ENCODE measurements around the gene ANKRD55. TPM values are rescaled to one million over a fixed set of nuclear protein-coding genes. Genes with fewer than 3 reads are reported as not detected.

ANKRD55 gene
- total RNA-seq, 5 donors from 2014 or later (not counting 1 experiment from before 2014, with no cell fraction given) = 2.8 to 19.9 (median 3.4) TPM

GRCh38 chr5:56172241-56172640 lies 60.9 kb downstream of the ANKRD55 start:
- no peaks in the 10 kb centered on the region for H3K36me3 ChIP-seq (ENCODE audit: control insufficient read depth in 2 of 2, extremely low read depth in 1 of 2, insufficient read depth in 1 of 2, low read length in 1 of 2)
- ChIA-PET CTCF (no interaction called here), POLR2A (no interaction called here)
- Mint-ChIP-seq H3K9me3 (no peaks in the 10 kb centered on the region), H3K4me3 (no peak overlapping the region), H3K36me3 (no peaks in the 10 kb centered on the region), H3K27ac (peak overlapping the region in 1 of 2 donors; percentile 68), H3K27me3 (no peaks in the 10 kb centered on the region), H3K4me1 (peaks cover 23 to 42% (median 27%) of the 10 kb centered on the region in 3 donors)
- ATAC-seq (replicated peaks in 1 of 4) (no peak), DNase-seq (no peak)
- H3K4me1 ChIP-seq (ENCODE audit: control insufficient read depth in 1 of 2, extremely low read depth in 1 of 2, insufficient read depth in 2 of 2, low read length in 2 of 2) = peaks cover 0 to 12% of the 10 kb centered on the region in 2 experiments
- no peaks in the 10 kb centered on the region for H3K27me3 ChIP-seq (replicated peaks in 1 of 2; ENCODE audit: control insufficient read depth in 2 of 2, extremely low read depth in 1 of 2, insufficient read depth in 2 of 2, low read length in 1 of 2)
- no peaks in the 10 kb centered on the region for H3K9me3 ChIP-seq
- no peak overlapping the region for H3K27ac ChIP-seq (ENCODE audit: low read length)
- no peak overlapping the region for H3K4me3 ChIP-seq (ENCODE audit: control insufficient read depth in 1 of 2, extremely low read depth in 1 of 2, low read length in 1 of 2)
- WGBS (ENCODE audit: insufficient coverage) = no CpG with 5 or more reads among the region's 1 CpG

GRCh38 chr5:56170557-56170956 lies 62.6 kb downstream of the ANKRD55 start:
- no peaks in the 10 kb centered on the region for H3K36me3 ChIP-seq (ENCODE audit: control insufficient read depth in 2 of 2, extremely low read depth in 1 of 2, insufficient read depth in 1 of 2, low read length in 1 of 2)
- no peak overlapping the region for H3K4me3 ChIP-seq (ENCODE audit: control insufficient read depth in 1 of 2, extremely low read depth in 1 of 2, low read length in 1 of 2)
- H3K27me3 ChIP-seq (replicated peaks in 1 of 2; ENCODE audit: control insufficient read depth in 2 of 2, extremely low read depth in 1 of 2, insufficient read depth in 2 of 2, low read length in 1 of 2) = no peaks in the 10 kb centered on the region
- Mint-ChIP-seq H3K27me3 (no peaks in the 10 kb centered on the region), H3K4me3 (no peak overlapping the region), H3K27ac (no peak overlapping the region), H3K36me3 (no peaks in the 10 kb centered on the region), H3K9me3 (no peaks in the 10 kb centered on the region), H3K4me1 (peaks cover 25 to 42% (median 26%) of the 10 kb centered on the region in 3 donors)
- no peaks in the 10 kb centered on the region for H3K9me3 ChIP-seq
- peaks cover 0 to 12% of the 10 kb centered on the region in 2 experiments for H3K4me1 ChIP-seq (ENCODE audit: control insufficient read depth in 1 of 2, extremely low read depth in 1 of 2, insufficient read depth in 2 of 2, low read length in 2 of 2)
- H3K27ac ChIP-seq (ENCODE audit: low read length) = no peak overlapping the region
- ChIA-PET POLR2A (interaction anchor here in 1 of 2 donors (0.7 kb wide), 1 partner anchor 103 kb away, joined by 5 read pairs; no protein-coding TSS in a partner anchor), CTCF (no interaction called here)
- no peak for DNase-seq
- ATAC-seq (replicated peaks in 1 of 4) = no peak
- 100% methylated on average over 1 of the region's 4 CpGs for WGBS (ENCODE audit: insufficient coverage)

- ChIA-PET CTCF (no interaction called here), POLR2A (interaction anchor here in 1 of 2 donors (0.7 kb wide), 1 partner anchor 103 kb away, joined by 5 read pairs; no protein-coding TSS in a partner anchor)
- Histone ChIP-seq H3K36me3 (ENCODE audit: control insufficient read depth in 2 of 2, extremely low read depth in 1 of 2, insufficient read depth in 1 of 2, low read length in 1 of 2) (no peaks in the 10 kb centered on the region), H3K27me3 (replicated peaks in 1 of 2; ENCODE audit: control insufficient read depth in 2 of 2, extremely low read depth in 1 of 2, insufficient read depth in 2 of 2, low read length in 1 of 2) (no peaks in the 10 kb centered on the region), H3K27ac (ENCODE audit: low read length) (no peak overlapping the region), H3K4me3 (ENCODE audit: control insufficient read depth in 1 of 2, extremely low read depth in 1 of 2, low read length in 1 of 2) (no peak overlapping the region), H3K4me1 (ENCODE audit: control insufficient read depth in 1 of 2, extremely low read depth in 1 of 2, insufficient read depth in 2 of 2, low read length in 2 of 2) (peaks cover 0 to 12% of the 10 kb centered on the region in 2 experiments), H3K9me3 (no peaks in the 10 kb centered on the region)
- no peaks in the 10 kb centered on the region for H3K27me3 Mint-ChIP-seq
- H3K4me3 Mint-ChIP-seq = no peak overlapping the region
- H3K4me1 Mint-ChIP-seq = peaks cover 25 to 42% (median 26%) of the 10 kb centered on the region in 3 donors
- no peak overlapping the region for H3K27ac Mint-ChIP-seq
- H3K36me3 Mint-ChIP-seq = no peaks in the 10 kb centered on the region
- no peak for DNase-seq
- ATAC-seq (replicated peaks in 1 of 4) = no peak
- H3K9me3 Mint-ChIP-seq = no peaks in the 10 kb centered on the region
Observed at GRCh38 chr5:56169949-56170348, 63.2 kb downstream of the ANKRD55 start.

- ChIA-PET POLR2A (interaction anchor here (0.6 kb wide), 2 partner anchors 37 to 65 kb away, joined by 4 read pairs; no protein-coding TSS in a partner anchor), CTCF (no interaction called here)
- H3K9me3 Mint-ChIP-seq = no peaks in the 10 kb centered on the region
- WGBS (ENCODE audit: insufficient coverage) = no CpG with 5 or more reads among the region's 2 CpGs
- H3K36me3 Mint-ChIP-seq = no peaks in the 10 kb centered on the region
- peaks cover 25 to 43% (median 31%) of the 10 kb centered on the region in 3 donors for H3K4me1 Mint-ChIP-seq
- no peak overlapping the region for H3K27ac ChIP-seq (ENCODE audit: low read length)
- no peaks in the 10 kb centered on the region for H3K27me3 ChIP-seq (replicated peaks in 1 of 2; ENCODE audit: control insufficient read depth in 2 of 2, extremely low read depth in 1 of 2, insufficient read depth in 2 of 2, low read length in 1 of 2)
- H3K36me3 ChIP-seq (ENCODE audit: control insufficient read depth in 2 of 2, extremely low read depth in 1 of 2, insufficient read depth in 1 of 2, low read length in 1 of 2) = no peaks in the 10 kb centered on the region
- H3K9me3 ChIP-seq = no peaks in the 10 kb centered on the region
- ATAC-seq (replicated peaks in 1 of 4) (no peak), DNase-seq (no peak)
- H3K27ac Mint-ChIP-seq = no peak overlapping the region
- H3K4me3 Mint-ChIP-seq = no peak overlapping the region
- peaks cover 4 to 15% of the 10 kb centered on the region in 2 experiments for H3K4me1 ChIP-seq (ENCODE audit: control insufficient read depth in 1 of 2, extremely low read depth in 1 of 2, insufficient read depth in 2 of 2, low read length in 2 of 2)
- H3K27me3 Mint-ChIP-seq = peaks cover 0 to under 1% of the 10 kb centered on the region in 2 donors
- H3K4me3 ChIP-seq (ENCODE audit: control insufficient read depth in 1 of 2, extremely low read depth in 1 of 2, low read length in 1 of 2) = no peak overlapping the region
Observed at GRCh38 chr5:56169281-56169680, 63.8 kb downstream of the ANKRD55 start.

GRCh38 chr5:56168066-56168478 lies 65.1 kb downstream of the ANKRD55 start:
- ChIA-PET CTCF (no interaction called here), POLR2A (no interaction called here)
- H3K27me3 Mint-ChIP-seq = peaks cover 0 to 3% of the 10 kb centered on the region in 2 donors
- peak overlapping the region in 2 of 3 donors; percentile 13 to 47 for H3K4me3 Mint-ChIP-seq
- peaks cover 28 to 51% (median 36%) of the 10 kb centered on the region in 3 donors for H3K4me1 Mint-ChIP-seq
- no peak overlapping the region for H3K4me3 ChIP-seq (ENCODE audit: control insufficient read depth in 1 of 2, extremely low read depth in 1 of 2, low read length in 1 of 2)
- ATAC-seq (replicated peaks in 1 of 4) (peak in 1 of 4 experiments; percentile 23), DNase-seq (no peak)
- H3K27ac ChIP-seq (ENCODE audit: low read length) = no peak overlapping the region
- H3K27ac Mint-ChIP-seq = no peak overlapping the region
- H3K9me3 Mint-ChIP-seq = no peaks in the 10 kb centered on the region
- no peaks in the 10 kb centered on the region for H3K36me3 Mint-ChIP-seq
- peaks cover 6 to 15% of the 10 kb centered on the region in 2 experiments for H3K4me1 ChIP-seq (ENCODE audit: control insufficient read depth in 1 of 2, extremely low read depth in 1 of 2, insufficient read depth in 2 of 2, low read length in 2 of 2)
- H3K36me3 ChIP-seq (ENCODE audit: control insufficient read depth in 2 of 2, extremely low read depth in 1 of 2, insufficient read depth in 1 of 2, low read length in 1 of 2) = no peaks in the 10 kb centered on the region
- WGBS (ENCODE audit: insufficient coverage) = no CpG with 5 or more reads among the region's 8 CpGs
- H3K27me3 ChIP-seq (replicated peaks in 1 of 2; ENCODE audit: control insufficient read depth in 2 of 2, extremely low read depth in 1 of 2, insufficient read depth in 2 of 2, low read length in 1 of 2) = no peaks in the 10 kb centered on the region
- H3K9me3 ChIP-seq = no peaks in the 10 kb centered on the region

- H3K27me3 ChIP-seq (replicated peaks in 1 of 2; ENCODE audit: control insufficient read depth in 2 of 2, extremely low read depth in 1 of 2, insufficient read depth in 2 of 2, low read length in 1 of 2) = no peaks in the 10 kb centered on the region
- ATAC-seq (replicated peaks in 1 of 4) (peak in 1 of 4 experiments; percentile 71), DNase-seq (no peak)
- peaks cover 0 to 3% of the 10 kb centered on the region in 2 donors for H3K27me3 Mint-ChIP-seq
- no peaks in the 10 kb centered on the region for H3K9me3 Mint-ChIP-seq
- H3K4me1 ChIP-seq (ENCODE audit: control insufficient read depth in 1 of 2, extremely low read depth in 1 of 2, insufficient read depth in 2 of 2, low read length in 2 of 2) = peaks cover 6 to 12% of the 10 kb centered on the region in 2 experiments
- no peak overlapping the region for H3K27ac Mint-ChIP-seq
- H3K4me3 ChIP-seq (ENCODE audit: control insufficient read depth in 1 of 2, extremely low read depth in 1 of 2, low read length in 1 of 2) = no peak overlapping the region
- no peak overlapping the region for H3K27ac ChIP-seq (ENCODE audit: low read length)
- H3K9me3 ChIP-seq = no peaks in the 10 kb centered on the region
- no peaks in the 10 kb centered on the region for H3K36me3 Mint-ChIP-seq
- no CpG with 5 or more reads among the region's 2 CpGs for WGBS (ENCODE audit: insufficient coverage)
- peak overlapping the region in 1 of 3 donors; percentile 5 for H3K4me3 Mint-ChIP-seq
- ChIA-PET CTCF (no interaction called here), POLR2A (no interaction called here)
- no peaks in the 10 kb centered on the region for H3K36me3 ChIP-seq (ENCODE audit: control insufficient read depth in 2 of 2, extremely low read depth in 1 of 2, insufficient read depth in 1 of 2, low read length in 1 of 2)
- peaks cover 26 to 50% (median 34%) of the 10 kb centered on the region in 3 donors for H3K4me1 Mint-ChIP-seq
Observed at GRCh38 chr5:56167519-56167918, 65.6 kb downstream of the ANKRD55 start.

Data from T-cell (primary cell).